Medulla oblongata (tissue), 1 donor: ENCODE results near the gene PLS3.
"Not testable (repeated sequence)": the region's sequence is repeated elsewhere in the genome, so short reads cannot be mapped to it uniquely, and the experiment has no call there.

Source experiments
- DNase-seq: peaks from one replicate; pipeline ENCODE4 v3.0.0-alpha.2; 2015; ENCODE audit errors: extremely low spot score

Gene PLS3

DNA sequence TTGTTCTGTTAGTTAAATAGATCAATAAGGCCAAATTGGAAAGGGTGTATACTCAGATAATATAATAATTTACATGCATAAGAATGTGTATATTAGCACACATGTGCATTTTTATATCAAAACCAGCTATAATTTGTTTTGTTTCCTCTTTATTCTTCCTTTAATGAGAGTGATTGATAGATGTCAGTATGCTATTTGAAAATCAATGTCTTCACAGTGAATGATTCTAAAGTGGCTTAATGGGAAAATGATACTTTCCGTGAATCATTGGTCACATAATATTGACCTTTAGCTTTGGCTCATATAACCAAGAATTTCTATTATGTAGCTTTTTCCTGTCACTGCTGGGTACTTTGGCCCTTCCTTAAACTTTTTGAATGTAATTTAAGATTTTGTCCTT, 48.6 kb downstream of the PLS3 start:
- DNase-seq: no peak

DNA sequence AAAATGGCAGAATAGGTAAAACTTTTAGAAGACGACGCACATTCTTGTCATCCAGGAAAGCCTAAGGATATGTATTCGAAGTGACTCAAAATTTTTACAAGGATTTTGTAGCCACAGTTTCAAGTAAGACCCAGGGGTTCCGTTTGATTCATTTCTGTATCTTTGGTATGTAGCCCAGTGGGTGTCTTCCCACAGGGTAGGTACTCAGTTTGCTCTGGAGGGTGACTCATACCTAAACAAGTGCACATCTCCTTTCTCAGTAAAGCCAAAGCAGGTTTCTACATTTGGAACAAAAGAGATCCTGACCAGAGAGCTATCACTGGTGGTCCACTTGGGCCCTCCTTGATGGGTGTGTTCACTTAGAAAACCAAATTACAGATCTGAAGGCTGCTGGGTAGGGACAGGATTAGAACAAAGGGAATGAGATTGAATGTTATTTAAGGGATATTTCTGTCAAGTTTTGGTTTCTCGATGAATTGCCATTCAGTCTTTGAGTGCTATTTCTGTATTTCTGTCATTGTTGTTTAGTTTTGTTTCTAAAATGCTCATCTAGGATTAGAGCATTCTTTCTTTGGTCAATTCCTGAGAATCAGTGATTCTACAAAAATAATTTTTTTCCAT, 56.1 kb downstream of the PLS3 start:
- DNase-seq: no peak

DNA sequence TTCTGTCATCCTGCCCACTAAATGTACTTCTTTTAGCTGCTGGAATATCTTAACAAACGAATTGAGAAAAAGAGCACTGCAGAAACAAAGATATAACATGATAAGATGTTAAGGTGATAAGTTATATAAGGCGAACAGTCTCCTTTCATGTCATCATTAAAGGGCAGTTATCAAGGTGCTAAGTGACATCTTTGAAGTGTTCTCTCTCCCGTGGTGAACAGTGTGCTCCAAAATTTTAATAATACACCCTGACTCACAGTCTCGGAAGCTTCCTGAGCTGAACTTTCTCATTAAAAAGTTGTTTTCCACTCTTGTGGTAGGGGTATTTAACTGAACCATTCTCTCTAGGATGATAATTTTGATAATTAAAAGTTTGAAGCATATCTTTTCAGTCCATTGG, 61.6 kb downstream of the PLS3 start:
- no peak for DNase-seq

DNA sequence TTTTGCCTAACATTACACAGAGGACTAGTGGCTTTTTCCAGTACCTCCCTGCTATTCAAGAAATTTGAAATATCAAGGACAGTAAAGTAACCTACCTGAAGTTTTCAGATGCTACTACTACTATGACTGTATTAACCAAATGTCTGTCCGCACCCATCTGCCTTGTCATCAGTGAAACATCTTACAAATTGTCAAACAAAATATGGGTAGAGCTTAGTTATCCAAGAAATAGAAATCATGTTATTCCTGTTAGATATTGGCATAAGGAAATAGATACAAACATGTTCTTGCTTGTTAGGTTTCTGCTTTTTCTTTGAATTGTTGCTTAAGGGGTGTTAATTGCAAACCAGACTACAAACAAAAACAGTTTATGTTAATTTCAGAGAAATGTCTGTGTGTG, 63.9 kb downstream of the PLS3 start:
- DNase-seq: no peak

DNA sequence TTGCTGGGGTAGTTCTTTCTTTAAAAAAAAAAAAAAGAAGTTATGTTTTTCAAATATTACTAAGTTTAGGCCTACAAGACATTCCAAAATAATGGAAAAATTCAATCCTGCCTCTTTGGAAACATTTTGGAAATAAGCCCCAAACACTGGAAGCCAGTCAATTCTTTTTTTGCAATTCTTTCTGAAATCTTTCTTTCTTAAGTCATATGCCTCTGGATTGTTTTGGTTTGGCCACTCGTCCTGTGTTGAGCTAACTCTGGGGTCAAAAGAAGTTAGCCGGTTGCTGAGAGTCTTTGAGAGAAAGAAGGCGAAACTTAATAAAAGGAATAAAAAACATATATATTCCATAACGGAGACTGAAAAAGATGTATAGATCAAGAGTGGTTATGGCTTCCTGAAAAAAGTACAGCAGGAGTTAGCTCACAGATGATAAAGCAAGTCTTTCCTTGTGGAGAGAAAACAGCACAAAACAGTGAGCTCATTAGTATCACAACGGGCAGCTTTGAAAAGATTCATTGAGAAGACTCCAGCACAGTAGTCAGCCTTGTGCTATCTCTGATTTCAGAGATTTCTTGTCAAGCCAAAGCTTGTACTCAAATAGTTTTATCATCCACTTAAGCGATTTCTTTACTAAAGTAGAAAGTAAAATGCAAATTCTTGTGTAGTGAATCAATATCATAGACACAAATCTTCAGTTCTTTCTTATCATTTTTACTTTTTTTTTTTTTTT, 64.8 kb downstream of the PLS3 start:
- peak; percentile 72 for DNase-seq

GRCh38 chrX:115630204-115630603, 69.2 kb downstream of the PLS3 start:
- no peak for DNase-seq

- DNase-seq: no peak
These were observed 71.5 kb downstream of the PLS3 start for GRCh38 chrX:115632455-115632854.

DNA sequence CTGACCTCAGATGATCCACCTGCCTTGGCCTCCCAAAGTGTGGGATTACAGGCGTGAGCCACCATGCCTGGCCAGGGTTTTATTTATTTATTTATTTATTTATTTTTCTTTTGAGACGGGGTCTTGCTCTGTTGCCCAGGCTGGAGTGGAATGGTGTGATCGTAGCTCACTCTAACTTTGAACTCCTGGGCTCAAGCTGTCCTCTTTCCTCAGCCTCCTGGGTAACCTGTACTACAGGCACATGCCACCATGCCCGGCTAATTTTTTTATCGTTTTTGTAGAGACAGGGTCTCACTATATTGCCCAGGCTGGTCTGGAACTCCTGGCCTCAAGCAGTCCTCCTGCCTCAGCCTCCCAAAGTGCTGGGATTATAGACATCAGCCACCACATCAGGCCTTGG, 72.4 kb downstream of the PLS3 start:
- DNase-seq: not testable (repeated sequence)

GRCh38 chrX:115639334-115639880, 78.4 kb downstream of the PLS3 start:
- no peak for DNase-seq

GRCh38 chrX:115642311-115642710, 81.3 kb downstream of the PLS3 start:
- no peak for DNase-seq

DNA sequence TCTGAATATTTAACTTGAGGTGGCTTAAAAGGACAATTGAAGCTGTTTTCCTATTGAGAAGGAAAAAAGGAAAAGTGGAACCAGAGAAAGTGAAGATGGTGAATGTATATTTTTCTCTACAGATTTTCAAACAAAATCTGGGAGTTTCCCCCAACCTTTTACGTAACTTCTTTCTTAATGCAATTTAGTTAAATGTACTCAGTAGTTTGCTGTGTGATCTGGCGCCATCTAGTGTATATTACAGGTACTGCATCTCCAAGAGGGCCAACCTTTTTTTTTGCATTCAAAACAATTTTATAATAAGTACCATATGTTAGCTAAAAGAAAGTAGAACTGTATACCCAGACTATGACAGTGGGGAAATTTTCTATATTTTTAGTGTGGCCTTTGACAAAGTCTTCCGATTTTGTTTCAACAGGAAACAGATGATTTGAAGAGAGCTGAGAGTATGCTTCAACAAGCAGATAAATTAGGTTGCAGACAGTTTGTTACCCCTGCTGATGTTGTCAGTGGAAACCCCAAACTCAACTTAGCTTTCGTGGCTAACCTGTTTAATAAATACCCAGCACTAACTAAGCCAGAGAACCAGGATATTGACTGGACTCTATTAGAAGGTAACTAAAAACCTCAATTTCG, 82.0 kb downstream of the PLS3 start:
- DNase-seq: peak; percentile 62

DNA sequence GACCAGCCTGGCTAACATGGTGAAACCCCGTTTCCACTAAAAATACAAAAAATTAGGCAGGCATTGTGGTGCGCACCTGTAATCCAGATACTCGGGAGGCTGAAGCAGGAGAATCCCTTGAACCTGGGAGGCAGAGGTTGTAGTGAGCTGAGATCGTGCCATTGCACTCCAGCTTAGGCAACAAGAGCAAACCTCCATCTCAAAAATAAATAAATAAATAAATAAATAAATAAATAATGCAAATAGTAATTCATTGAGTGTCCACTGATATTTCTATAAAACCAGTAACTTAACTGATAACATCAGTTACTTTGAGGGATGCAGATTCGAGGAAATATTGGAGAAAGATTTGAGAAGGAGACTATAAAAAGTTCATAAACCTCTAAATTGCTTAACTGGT, 83.4 kb downstream of the PLS3 start:
- not testable (repeated sequence) for DNase-seq

DNA sequence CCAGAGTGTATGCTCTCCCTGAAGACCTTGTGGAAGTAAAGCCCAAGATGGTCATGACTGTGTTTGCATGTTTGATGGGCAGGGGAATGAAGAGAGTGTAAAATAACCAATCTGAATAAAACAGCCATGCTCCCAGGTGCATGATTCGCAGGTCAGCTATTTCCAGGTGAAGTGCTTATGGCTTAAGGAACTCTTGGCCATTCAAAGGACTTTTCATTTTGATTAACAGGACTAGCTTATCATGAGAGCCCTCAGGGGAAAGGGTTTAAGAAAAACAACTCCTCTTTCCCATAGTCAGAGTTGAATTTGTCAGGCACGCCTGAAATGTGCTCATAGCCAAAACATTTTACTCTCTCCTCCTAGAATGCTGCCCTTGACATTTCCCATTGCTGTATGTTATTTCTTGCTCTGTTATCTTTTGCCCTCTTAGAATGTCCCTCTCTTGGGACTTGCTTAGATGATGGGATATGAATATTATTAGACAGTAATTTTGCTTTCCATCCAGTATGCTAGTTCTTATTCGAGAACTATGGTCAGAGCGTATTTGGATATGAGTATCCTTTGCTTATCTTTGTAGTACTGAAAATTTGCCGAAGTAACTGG, 88.6 kb downstream of the PLS3 start:
- no peak for DNase-seq

DNA sequence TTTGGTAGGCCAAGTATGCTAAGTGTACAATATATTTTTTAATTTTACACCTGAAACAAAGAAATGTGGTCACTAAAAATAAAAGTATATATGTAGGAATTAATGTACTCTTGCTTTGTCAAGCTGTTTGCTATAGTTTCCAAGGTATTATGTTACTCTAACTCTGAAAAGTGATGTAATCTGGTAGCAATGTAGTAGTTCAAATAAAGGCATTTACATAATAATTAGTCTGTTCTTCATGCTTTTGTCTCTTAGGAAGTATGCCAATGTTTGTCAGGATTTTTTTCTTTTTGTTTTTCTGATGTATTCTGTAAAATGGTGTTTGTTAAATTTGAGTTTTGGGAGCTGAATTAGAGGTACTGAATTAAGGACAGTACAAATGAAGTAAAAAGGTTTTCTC, 89.5 kb downstream of the PLS3 start:
- DNase-seq: no peak

- peak; percentile 59 for DNase-seq
These were observed 89.9 kb downstream of the PLS3 start for GRCh38 chrX:115650916-115651315.

DNA sequence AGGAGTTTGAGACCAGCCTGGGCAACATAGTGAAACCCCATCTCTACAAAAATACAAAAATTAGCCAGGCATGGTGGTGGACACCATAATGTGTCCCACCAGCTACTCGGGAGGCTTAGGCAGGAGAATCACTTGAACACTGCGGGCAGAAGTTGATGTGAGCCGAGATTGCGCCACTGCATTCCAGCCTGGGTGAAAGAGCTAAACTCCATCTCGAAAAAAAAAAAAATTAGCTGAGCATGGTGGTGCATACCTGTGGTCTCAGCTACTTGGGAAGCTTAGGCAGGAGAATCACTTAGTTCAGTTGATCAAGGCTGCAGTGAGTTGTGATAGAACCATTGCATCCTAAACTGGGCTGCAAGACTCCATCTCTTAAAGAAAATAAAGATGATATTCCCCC, 91.2 kb downstream of the PLS3 start:
- DNase-seq: no peak

GRCh38 chrX:115665122-115665521, 104.1 kb downstream of the PLS3 start:
- DNase-seq: no peak

- peak; percentile 10 for DNase-seq
These were observed 118.5 kb downstream of the PLS3 start for GRCh38 chrX:115679460-115679859.

DNA sequence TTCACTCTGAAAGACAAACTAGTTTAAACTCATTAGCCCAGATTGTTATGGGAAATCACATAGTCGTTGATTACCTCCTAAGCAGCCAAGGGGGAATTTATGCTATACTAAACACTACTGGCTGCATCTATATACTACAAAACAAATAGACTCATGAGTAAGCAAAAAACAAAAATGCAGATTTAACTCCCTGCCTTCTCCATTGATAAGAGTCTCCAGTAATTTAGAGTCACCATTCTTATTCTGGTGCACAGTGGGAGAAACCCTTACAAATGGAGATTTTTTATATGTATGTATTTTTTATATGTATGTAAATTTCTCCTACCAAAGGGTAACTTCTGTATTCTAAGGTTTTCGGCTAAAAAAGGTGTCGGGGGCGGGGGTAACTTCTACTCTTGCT, 126.6 kb downstream of the PLS3 start:
- DNase-seq: no peak

- DNase-seq: peak; percentile 4
These were observed 129.0 kb downstream of the PLS3 start for GRCh38 chrX:115689931-115690330.

GRCh38 chrX:115690511-115691216, 129.7 kb downstream of the PLS3 start:
- DNase-seq: peak; percentile 81

GRCh38 chrX:115693476-115693875, 132.5 kb downstream of the PLS3 start:
- no peak for DNase-seq
